ENCODE measurements around the gene ARHGEF10L. TPM values are rescaled to one million over a fixed set of nuclear protein-coding genes. Genes with fewer than 3 reads are reported as not detected.
"Not testable (repeated sequence)": the region's sequence is repeated elsewhere in the genome, so short reads cannot be mapped to it uniquely, and the experiment has no call there.

Gene ARHGEF10L
- total RNA-seq: not detected

GRCh38 chr1:17539477-17540254, at the start of gene ARHGEF10L:
Gene ARHGEF10L, plus strand, starts transcription at chr1:17539698. Its CDS starts 40,898 bp downstream, at chr1:17580596.
- Mint-ChIP-seq H3K36me3 (no peaks in the 10 kb centered on the region), H3K4me3 (no peak within 1 kb of the TSS), H3K27me3 (peaks cover 42 to 46% of the 10 kb centered on the region in 2 donors), H3K27ac (no peak within 1 kb of the TSS), H3K4me1 (ENCODE audit: low read depth in 2 of 2) (peaks cover 0 to 9% of the 10 kb centered on the region in 2 donors), H3K9me3 (no peaks in the 10 kb centered on the region)
- peak in 1 of 2 donors; percentile 22 for ATAC-seq
- no peak for DNase-seq (ENCODE audit: low spot score)

GRCh38 chr1:17489768-17490417, 49.6 kb upstream of the ARHGEF10L start:
- not testable (repeated sequence) for DNase-seq (ENCODE audit: low spot score); H3K36me3 Mint-ChIP-seq; H3K4me3 Mint-ChIP-seq; H3K27ac Mint-ChIP-seq; H3K27me3 Mint-ChIP-seq; ATAC-seq; H3K4me1 Mint-ChIP-seq (ENCODE audit: low read depth in 2 of 2); H3K9me3 Mint-ChIP-seq

GRCh38 chr1:17490667-17491066, 48.8 kb upstream of the ARHGEF10L start:
- not testable (repeated sequence) for H3K4me1 Mint-ChIP-seq (ENCODE audit: low read depth in 2 of 2); H3K9me3 Mint-ChIP-seq; H3K36me3 Mint-ChIP-seq; H3K27me3 Mint-ChIP-seq; ATAC-seq; H3K27ac Mint-ChIP-seq; H3K4me3 Mint-ChIP-seq; DNase-seq (ENCODE audit: low spot score)

GRCh38 chr1:17494114-17494729, 45.3 kb upstream of the ARHGEF10L start:
- Mint-ChIP-seq H3K9me3 (no peaks in the 10 kb centered on the region), H3K36me3 (no peaks in the 10 kb centered on the region), H3K4me1 (ENCODE audit: low read depth in 2 of 2) (no peaks in the 10 kb centered on the region), H3K27me3 (peaks cover 0 to 7% of the 10 kb centered on the region in 2 donors), H3K4me3 (no peak overlapping the region), H3K27ac (no peak overlapping the region)
- peak; percentile 80 for ATAC-seq
- DNase-seq (ENCODE audit: low spot score): peak; percentile 65

- no peaks in the 10 kb centered on the region for H3K36me3 Mint-ChIP-seq
- ATAC-seq: no peak
- no peaks in the 10 kb centered on the region for H3K4me1 Mint-ChIP-seq (ENCODE audit: low read depth in 2 of 2)
- no peak overlapping the region for H3K27ac Mint-ChIP-seq
- no peak overlapping the region for H3K4me3 Mint-ChIP-seq
- no peak for DNase-seq (ENCODE audit: low spot score)
- H3K27me3 Mint-ChIP-seq: peaks cover 0 to 10% of the 10 kb centered on the region in 2 donors
- no peaks in the 10 kb centered on the region for H3K9me3 Mint-ChIP-seq
Measured at GRCh38 chr1:17496419-17496818, 43.1 kb upstream of the ARHGEF10L start.

- no peak overlapping the region for H3K4me3 Mint-ChIP-seq
- no peaks in the 10 kb centered on the region for H3K4me1 Mint-ChIP-seq (ENCODE audit: low read depth in 2 of 2)
- ATAC-seq: no peak
Measured at GRCh38 chr1:17498214-17498613, 41.3 kb upstream of the ARHGEF10L start.

GRCh38 chr1:17502326-17502778, 37.1 kb upstream of the ARHGEF10L start:
- no peaks in the 10 kb centered on the region for H3K9me3 Mint-ChIP-seq

More at GRCh38 chr1:17498214-17498613, 41.3 kb upstream of the ARHGEF10L start:
- no peak for DNase-seq (ENCODE audit: low spot score)
- Mint-ChIP-seq H3K36me3 (no peaks in the 10 kb centered on the region), H3K9me3 (no peaks in the 10 kb centered on the region), H3K27ac (no peak overlapping the region), H3K27me3 (peaks cover 0 to 10% of the 10 kb centered on the region in 2 donors)

GRCh38 chr1:17503146-17503545, 36.4 kb upstream of the ARHGEF10L start:
- H3K9me3 Mint-ChIP-seq: no peaks in the 10 kb centered on the region
- ATAC-seq (no peak), DNase-seq (ENCODE audit: low spot score) (no peak)
- no peaks in the 10 kb centered on the region for H3K4me1 Mint-ChIP-seq (ENCODE audit: low read depth in 2 of 2)
- H3K27me3 Mint-ChIP-seq: peaks cover 0 to 6% of the 10 kb centered on the region in 2 donors
- H3K27ac Mint-ChIP-seq: no peak overlapping the region
- H3K36me3 Mint-ChIP-seq: no peaks in the 10 kb centered on the region
- H3K4me3 Mint-ChIP-seq: no peak overlapping the region

More at GRCh38 chr1:17502326-17502778, 37.1 kb upstream of the ARHGEF10L start:
- DNase-seq (ENCODE audit: low spot score) (no peak), ATAC-seq (peak; percentile 53 to 69)
- peaks cover 0 to 10% of the 10 kb centered on the region in 2 donors for H3K27me3 Mint-ChIP-seq
- no peaks in the 10 kb centered on the region for H3K4me1 Mint-ChIP-seq (ENCODE audit: low read depth in 2 of 2)
- H3K27ac Mint-ChIP-seq: no peak overlapping the region
- no peak overlapping the region for H3K4me3 Mint-ChIP-seq
- H3K36me3 Mint-ChIP-seq: no peaks in the 10 kb centered on the region

GRCh38 chr1:17507200-17507599, 32.3 kb upstream of the ARHGEF10L start:
- H3K4me1 Mint-ChIP-seq (ENCODE audit: low read depth in 2 of 2); H3K27ac Mint-ChIP-seq; H3K27me3 Mint-ChIP-seq; H3K4me3 Mint-ChIP-seq; H3K36me3 Mint-ChIP-seq; H3K9me3 Mint-ChIP-seq; DNase-seq (ENCODE audit: low spot score); ATAC-seq: not testable (repeated sequence)

GRCh38 chr1:17507915-17508314, 31.6 kb upstream of the ARHGEF10L start:
- Mint-ChIP-seq H3K4me3 (no peak overlapping the region), H3K9me3 (no peaks in the 10 kb centered on the region), H3K4me1 (ENCODE audit: low read depth in 2 of 2) (no peaks in the 10 kb centered on the region), H3K27ac (no peak overlapping the region), H3K36me3 (no peaks in the 10 kb centered on the region), H3K27me3 (peaks cover 0 to 2% of the 10 kb centered on the region in 2 donors)
- no peak for DNase-seq (ENCODE audit: low spot score)
- ATAC-seq: no peak

GRCh38 chr1:17509363-17509762, 30.1 kb upstream of the ARHGEF10L start:
- H3K36me3 Mint-ChIP-seq: no peaks in the 10 kb centered on the region
- DNase-seq (ENCODE audit: low spot score): no peak
- peak in 1 of 2 donors; percentile 34 for ATAC-seq
- H3K4me1 Mint-ChIP-seq (ENCODE audit: low read depth in 2 of 2): no peaks in the 10 kb centered on the region
- no peak overlapping the region for H3K4me3 Mint-ChIP-seq
- no peak overlapping the region for H3K27ac Mint-ChIP-seq
- H3K27me3 Mint-ChIP-seq: peaks cover 0 to 5% of the 10 kb centered on the region in 2 donors
- H3K9me3 Mint-ChIP-seq: no peaks in the 10 kb centered on the region

- ATAC-seq (no peak), DNase-seq (ENCODE audit: low spot score) (no peak)
- no peaks in the 10 kb centered on the region for H3K9me3 Mint-ChIP-seq
- H3K36me3 Mint-ChIP-seq: no peaks in the 10 kb centered on the region
- no peak overlapping the region for H3K27ac Mint-ChIP-seq
- peaks cover 0 to 5% of the 10 kb centered on the region in 2 donors for H3K27me3 Mint-ChIP-seq
- H3K4me1 Mint-ChIP-seq (ENCODE audit: low read depth in 2 of 2): no peaks in the 10 kb centered on the region
- no peak overlapping the region for H3K4me3 Mint-ChIP-seq
Measured at GRCh38 chr1:17510138-17510537, 29.4 kb upstream of the ARHGEF10L start.

- Mint-ChIP-seq H3K36me3 (no peaks in the 10 kb centered on the region), H3K9me3 (no peaks in the 10 kb centered on the region), H3K4me1 (ENCODE audit: low read depth in 2 of 2) (no peaks in the 10 kb centered on the region), H3K27me3 (peaks cover 5 to 8% of the 10 kb centered on the region in 2 donors), H3K4me3 (no peak overlapping the region), H3K27ac (no peak overlapping the region)
- DNase-seq (ENCODE audit: low spot score) (no peak), ATAC-seq (no peak)
Measured at GRCh38 chr1:17511188-17511587, 28.3 kb upstream of the ARHGEF10L start.

GRCh38 chr1:17513131-17513530, 26.4 kb upstream of the ARHGEF10L start:
- ATAC-seq (no peak), DNase-seq (ENCODE audit: low spot score) (no peak)
- H3K9me3 Mint-ChIP-seq: no peaks in the 10 kb centered on the region
- no peaks in the 10 kb centered on the region for H3K36me3 Mint-ChIP-seq
- H3K27me3 Mint-ChIP-seq: peaks cover 11 to 13% of the 10 kb centered on the region in 2 donors
- H3K4me1 Mint-ChIP-seq (ENCODE audit: low read depth in 2 of 2): no peaks in the 10 kb centered on the region
- H3K4me3 Mint-ChIP-seq: no peak overlapping the region
- no peak overlapping the region for H3K27ac Mint-ChIP-seq
